CD4-positive, alpha-beta T cell treated with Interleukin-6 for 4 hours (primary cell): ENCODE results near the gene PKD1.
"Not testable (repeated sequence)": the region's sequence is repeated elsewhere in the genome, so short reads cannot be mapped to it uniquely, and the experiment has no call there.

Source experiments
- DNase-seq: peaks from one replicate; pipeline ENCODE4 v3.0.0-alpha.2; 2020; ENCODE audit warnings: mixed read lengths

Gene PKD1

DNA sequence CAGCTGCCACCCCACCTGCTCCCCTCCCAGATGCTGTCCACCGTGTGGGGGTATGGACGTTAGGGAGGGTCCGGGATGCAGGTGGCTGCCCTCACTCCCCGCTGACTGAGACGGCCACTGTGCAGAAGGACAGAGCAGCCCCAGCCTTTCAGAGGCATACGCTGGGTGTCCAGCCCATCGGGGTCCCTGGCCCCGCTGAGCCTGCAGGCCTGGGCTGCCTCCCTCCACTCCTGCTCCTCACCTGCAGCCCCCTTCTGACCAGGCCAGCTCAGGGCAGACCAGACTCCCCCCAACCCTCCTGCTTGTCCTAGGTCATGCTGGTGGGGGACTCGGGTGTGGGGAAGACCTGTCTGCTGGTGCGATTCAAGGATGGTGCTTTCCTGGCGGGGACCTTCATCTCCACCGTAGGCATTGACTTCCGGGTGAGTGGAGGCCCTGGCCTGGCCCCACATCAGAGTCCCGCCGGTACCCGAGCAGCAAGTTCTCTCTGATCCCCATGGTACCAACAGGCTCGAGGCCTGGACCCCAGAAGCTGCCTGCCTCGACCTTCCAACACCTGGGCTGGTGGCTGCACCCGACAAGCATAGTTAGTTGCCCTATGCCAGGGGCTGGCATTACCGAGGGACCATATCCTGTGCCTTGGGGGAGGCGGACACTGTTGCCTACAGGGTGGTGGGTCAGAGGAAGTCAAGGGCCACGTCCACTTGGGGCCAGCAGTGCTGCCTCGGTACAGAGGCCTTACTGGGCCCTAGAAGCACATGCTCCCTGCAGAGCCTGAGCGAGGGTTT lies 14.1 kb upstream of the PKD1 start:
- DNase-seq, result no peak

DNA sequence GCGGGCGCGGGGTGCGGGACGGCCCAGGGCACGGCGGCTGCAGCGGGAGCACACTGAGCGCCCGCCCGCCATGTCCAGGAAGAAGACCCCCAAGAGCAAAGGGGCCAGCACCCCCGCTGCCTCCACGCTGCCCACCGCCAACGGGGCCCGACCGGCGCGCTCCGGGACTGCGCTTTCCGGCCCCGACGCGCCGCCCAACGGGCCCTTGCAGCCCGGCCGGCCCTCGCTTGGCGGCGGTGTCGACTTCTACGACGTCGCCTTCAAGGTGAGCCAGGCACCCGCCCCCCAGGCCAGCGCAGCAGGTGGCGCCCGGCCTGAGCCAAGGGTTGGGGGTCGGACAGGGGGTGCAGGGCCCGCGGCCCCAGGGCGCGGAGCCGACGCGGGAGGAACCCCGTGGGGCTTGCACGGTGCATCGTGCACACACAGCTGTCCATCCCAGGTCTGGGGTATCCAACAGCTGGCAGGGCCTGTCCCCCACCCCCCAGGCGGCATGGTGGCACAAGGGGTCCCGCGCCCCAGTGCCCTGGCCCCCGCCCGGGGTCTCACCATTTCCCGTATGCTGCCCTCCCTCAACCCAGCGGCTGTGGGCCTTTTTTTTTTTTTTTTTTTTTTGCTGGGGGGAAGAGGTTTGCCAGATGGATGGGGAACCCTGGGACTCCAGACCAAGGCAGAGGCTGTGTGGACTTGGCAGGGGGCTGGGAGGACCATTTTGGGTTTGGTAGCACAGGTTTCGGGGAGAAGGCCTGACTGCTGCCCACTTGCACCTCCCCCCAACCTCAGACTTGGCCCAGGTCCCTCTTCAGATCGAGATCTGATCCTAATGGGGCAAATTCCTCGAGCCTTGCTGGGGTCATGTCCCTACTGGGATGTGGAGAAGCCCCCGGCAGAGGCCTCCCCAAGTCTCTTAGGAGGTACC lies 13.3 kb upstream of the PKD1 start:
- peak; percentile 24 for DNase-seq

DNA sequence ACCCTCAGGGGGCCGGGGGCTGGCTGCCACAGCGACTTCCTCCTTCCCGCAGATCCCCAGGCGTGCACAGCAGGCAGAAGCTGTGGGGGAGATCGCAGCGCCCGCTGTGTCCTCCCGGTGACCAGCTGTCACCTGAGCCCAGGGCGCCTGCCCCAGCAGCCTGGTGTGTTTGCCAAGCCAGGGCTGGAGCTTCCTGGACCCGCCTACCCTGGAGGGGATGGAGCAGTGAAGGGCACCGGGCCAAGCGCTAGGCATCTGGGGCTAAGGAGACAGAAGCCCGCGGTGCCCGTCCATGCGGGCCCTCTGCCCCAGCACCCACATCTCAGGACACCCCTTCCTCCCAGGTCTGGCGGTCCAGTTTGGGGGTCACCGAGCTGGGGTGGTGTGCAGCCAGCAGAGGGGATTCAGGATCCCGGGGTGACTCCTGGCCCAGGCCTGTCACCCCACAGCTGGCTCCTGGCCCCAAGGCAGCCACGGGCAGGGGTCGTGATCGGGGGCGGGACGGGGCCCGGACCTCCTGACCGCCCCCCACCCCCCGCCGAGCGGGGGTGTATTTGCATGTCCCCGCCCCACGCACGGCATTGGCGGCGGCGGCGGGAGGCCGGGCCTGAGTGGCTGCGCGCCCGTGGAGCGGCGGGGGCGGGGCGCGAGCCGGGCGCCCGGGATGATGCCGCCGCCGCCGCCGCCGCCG lies 12.4 kb upstream of the PKD1 start, which contains the start of gene RAB26:
Gene RAB26, plus strand, starts transcription at position 645 of the 691 bp plus-strand sequence. CDS start 159 bp downstream, outside the sequence.
- DNase-seq, result peak; percentile 72

DNA sequence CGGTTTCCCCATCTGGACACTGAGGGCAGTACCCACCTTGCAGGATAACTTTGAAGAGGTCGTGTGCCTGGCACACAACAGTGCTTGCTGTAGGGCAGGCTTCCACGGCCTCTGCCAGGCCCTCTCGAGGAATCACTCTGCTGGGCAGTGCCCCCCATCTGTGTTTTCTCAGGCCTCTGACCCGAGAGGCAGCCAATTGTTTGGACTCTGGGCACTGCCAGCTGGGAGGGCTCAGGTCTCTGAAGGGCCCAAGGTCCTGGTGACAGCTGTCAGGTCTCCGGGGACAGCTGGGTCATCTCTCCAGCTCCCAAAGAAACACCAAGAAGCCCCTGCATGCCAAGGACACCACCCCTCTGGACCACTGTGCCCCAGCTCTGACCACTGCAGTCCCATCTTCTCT lies 11.7 kb upstream of the PKD1 start:
- no peak for DNase-seq

DNA sequence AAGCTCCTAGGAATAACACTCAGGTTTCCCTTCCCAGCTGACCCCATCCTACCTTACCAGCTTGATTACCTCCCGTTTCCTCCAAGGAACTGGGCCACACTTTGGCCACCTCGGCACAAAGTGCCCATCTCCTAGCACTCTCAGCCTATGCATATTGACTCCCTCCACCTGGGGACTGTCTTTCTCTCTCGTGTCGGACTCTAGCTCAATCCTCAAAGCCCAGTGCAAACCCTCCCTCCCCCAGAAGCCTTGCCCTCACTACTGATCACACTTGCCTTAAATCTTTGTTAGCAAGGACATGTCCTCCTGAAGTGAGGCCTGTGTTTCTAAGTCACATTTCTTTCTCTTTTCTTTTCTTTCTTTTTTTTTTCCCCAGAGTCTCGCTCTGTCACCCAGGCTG lies 10.1 kb upstream of the PKD1 start:
- DNase-seq, result no peak

DNA sequence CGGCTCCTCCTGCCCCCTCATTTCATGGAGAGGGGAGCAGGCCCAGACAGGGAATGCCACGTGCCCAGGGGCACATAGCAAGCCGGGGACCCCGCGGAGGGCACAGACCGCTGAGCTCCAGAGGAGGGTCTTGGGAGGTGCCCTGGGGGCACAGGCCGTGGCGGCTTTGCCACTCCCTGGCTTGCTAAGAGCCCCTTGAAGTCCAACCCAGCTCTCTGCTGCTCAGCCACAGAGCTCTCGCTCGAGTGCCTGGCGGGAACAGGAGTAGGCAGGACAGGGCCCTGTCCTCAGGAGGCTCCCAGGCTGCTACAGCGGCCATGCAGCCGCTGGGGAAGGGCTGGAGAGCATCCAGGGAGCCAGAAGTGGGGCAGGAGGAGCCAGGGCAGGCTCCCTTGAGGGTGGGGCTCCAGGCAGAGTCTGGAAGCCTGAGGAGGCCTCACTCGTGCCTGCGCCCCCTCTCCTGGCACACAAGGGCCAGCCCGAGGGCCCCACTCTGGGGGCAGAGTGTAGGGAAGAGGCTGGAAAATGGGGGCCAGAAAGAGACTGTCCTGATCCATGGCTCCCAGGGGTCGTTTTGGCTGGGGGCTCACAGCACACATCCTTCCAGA lies 8.3 kb upstream of the PKD1 start:
- no peak for DNase-seq

DNA sequence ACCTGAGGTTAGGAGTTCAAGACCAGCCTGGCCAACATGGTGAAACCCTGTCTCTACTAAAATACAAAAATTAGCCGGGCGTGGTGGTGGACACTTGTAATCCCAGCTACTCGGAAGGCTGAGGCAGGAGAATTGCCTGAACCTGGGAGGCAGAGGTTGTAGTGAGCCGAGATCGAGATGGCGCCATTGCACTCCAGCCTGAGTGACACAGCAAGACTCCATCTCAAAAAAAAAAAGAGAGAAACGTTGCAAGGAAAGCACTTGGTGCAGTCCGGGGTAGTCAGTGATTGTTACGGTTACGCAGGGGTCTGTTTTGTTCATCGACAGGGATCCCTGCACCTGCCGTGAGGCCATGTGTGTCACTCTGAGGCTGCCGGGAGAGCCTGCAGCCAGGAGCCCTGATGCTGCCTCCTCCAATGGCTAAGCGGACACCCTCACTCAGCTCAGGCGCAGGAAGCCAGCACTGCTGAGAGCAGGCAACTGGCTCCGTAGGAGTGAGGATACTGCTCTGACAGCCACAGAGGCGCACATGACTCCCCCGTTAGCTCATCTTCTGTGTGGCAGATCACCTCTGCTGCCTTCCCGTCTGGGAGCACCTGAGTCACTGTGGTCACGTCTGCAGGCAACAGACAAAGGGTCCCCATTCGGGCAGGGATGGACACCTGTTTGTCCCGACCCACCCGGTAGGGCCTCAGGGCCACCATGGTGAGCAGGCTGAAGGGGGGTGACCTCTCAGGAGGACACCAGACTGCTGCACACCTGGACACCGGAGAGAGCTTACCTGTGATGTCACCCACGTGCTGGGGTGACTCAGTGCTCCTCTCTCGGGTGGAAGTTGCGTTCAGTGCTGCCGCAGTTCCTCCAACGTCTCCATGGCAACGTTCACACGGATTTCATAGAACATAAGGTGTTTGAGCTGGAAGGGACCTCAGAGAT lies 7.5 kb upstream of the PKD1 start:
- no peak for DNase-seq

DNA sequence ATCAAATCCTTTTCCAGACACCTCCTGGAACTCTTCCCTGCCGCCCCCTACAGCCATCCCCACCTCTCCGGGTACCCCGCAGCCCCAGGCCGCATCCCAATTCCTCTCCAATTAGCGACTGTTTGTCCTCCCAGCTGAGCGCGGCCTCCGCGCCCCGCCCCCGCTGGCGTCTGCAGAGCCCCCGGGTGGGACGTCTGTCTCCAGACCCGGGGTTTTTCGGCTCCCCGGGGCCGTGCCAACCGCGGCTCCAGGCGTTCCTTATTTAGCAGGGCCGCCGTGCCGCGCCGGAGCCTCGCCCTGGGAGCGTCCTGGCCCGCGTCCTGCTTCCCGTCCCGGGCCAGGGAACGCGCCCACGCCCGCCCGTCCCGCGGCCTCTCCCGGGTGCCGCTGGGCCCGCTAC lies 627 bp downstream of the PKD1 start:
- DNase-seq, result not testable (repeated sequence)

DNA sequence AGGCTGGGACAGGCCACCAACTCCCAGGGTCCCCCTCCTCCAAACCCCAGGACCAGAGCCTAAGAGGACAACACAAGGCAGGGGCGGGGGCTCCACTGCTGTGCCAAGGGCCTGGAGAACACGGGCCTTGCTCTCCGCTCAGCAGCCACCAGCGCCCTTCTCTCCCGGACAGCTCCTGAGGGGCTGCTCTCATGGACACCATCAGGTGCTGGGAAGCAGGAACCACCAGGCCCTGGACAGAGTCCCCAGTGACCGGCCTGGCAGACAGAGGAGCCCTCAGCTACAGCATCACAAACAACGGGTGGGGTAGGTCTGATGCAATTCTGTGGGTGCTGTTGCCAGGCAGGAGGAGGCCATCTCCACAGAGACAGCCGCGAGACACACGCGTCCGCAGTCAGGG lies 1.9 kb downstream of the PKD1 start:
- not testable (repeated sequence) for DNase-seq

DNA sequence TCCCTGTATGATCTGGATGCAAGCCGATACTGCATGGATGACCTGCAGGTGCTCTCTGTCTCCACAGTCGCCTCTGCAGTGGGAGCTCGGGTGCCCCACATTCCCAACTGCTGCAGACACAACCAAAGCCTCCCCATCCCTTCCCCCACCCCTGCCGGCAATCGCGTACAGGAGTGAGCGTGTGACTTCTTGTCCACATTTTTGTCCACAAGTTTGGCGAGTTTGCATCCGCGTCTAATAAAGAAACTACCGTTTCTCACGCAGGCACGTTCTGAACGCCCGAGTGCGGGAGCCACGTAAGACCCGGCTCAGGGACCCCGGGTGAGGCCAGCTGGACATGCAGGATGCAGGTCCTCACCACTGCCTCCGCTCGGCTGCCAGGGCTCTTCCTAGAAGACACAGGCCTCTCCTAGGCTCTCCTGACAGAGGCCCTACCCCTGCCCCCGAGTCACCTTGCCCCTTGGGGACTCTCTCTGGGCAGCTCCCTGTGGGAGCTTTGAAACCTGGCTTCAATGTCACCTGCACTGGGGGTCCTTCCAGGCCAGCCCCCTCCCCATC lies 5.7 kb downstream of the PKD1 start:
- not testable (repeated sequence) for DNase-seq

DNA sequence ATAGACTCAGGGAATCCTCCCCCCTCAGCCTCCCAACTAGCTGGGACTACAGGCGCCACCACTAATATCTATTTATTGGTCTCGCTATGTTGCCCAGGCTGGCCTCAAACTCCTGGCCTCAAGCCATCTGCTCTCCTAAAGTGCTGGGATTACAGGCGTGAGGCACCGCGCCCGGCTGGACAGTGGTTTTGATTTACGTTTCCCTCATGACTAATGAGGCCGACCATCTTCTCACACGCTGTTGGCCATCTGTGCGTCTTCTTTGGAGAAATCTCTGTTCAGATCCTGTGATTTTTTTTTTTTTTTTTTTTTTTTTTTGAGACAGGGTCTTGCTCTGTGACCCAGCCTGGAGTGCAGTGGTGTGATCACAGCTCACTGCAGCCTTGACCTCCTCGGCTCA lies 6.4 kb downstream of the PKD1 start:
- not testable (repeated sequence) for DNase-seq

DNA sequence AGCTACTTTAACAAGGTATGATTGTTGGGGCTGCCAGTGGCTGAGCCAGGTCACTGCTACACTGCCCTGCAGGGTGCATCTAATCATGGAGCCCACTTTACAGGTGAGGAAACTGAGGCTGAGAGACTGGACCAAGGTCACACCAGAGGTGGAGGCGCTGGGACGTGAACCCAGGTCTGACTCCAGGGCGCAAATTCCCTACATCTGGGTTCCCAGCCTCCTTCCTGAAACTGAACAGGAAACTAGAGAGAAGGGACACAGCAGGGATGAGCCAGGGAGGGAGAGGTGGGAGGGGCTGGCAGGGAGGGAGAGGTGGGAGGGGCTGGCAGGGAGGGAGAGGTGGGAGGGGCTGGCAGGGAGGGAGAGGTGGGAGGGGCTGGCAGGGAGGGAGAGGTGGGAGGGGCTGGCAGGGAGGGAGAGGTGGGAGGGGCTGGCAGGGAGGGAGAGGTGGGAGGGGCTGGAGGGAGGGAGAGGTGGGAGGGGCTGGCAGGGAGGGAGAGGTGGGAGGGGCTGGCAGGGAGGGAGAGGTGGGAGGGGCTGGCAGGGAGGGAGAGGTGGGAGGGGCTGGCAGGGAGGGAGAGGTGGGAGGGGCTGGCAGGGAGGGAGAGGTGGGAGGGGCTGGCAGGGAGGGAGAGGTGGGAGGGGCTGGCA lies 7.9 kb downstream of the PKD1 start:
- DNase-seq, result not testable (repeated sequence)

DNA sequence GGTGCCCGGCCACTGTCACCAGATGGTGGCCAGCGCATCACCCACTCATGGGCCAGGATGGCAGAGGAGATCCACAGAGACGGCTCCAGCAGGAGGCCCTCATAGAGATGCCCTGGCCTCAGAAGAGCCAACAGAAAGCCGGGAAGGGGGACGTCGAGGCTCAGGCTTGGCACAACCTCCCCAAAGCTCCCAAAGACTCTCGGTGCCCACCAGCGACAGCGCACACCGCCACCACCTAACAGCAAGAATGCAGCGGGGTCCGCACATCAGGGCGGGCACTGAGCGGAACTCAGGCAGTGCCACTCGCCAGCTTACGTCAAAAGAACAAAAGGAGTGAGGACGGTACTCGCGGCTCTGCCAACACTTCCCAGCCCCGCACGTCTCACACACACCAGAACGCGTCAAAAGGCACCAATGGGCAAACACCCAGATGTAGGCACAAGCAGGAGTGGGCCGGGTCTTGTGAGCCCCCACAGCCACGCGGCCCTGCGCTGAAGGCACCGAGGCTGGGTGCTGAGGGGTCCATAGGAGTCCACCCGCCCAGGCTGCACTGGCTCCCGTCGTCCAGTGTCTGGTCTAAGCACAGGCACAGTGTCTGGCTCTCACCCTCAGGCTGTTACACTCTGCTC lies 8.7 kb downstream of the PKD1 start:
- not testable (repeated sequence) for DNase-seq

DNA sequence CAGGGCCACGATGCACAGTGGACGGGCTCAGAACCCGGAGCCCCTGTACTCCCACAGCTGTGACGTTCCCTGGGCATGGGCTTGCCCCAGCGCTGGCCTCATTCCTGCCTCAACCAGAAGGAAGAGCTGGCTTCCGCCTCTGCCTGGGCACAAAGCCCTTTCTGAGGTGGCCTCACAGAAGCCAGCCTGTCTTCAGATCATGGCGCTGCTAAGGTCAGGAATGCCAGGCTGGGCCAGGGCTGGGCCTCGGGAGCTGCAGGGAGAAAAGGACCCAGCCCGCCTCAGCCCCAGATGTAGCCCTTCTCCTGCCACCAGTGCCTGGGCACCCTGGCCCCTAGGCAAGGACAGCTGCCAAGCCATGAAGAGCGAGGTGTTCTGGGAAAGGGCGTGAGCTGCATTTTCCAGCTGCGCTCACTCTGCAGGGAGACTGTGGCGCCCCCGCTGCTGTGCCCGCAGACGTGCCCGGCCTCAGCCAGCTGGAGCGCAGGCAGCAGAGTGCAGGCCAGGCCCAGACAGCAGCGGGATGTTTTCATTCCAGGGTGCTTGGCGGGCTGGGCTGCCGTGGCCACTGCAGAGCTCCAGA lies 9.4 kb downstream of the PKD1 start:
- DNase-seq, result not testable (repeated sequence)

DNA sequence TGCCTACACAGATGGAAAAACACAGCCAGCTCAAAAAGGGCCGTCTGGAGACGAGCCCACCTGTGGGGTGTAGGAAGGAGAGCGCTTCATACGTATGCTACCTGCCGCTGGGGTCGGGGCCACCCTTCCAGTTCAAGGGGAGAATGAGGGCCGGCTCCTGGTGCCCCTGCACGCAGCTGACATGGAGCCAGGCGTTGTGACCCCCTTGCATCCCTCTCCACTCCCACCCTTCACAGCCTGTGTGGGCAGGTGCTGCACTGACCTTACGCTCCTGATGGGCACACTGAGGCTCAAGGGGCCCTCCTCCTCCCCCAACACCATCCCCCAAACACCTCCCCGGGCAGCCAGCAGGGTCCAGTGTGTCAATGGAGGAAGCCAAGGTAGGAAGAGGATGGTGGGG lies 10.1 kb downstream of the PKD1 start:
- not testable (repeated sequence) for DNase-seq

DNA sequence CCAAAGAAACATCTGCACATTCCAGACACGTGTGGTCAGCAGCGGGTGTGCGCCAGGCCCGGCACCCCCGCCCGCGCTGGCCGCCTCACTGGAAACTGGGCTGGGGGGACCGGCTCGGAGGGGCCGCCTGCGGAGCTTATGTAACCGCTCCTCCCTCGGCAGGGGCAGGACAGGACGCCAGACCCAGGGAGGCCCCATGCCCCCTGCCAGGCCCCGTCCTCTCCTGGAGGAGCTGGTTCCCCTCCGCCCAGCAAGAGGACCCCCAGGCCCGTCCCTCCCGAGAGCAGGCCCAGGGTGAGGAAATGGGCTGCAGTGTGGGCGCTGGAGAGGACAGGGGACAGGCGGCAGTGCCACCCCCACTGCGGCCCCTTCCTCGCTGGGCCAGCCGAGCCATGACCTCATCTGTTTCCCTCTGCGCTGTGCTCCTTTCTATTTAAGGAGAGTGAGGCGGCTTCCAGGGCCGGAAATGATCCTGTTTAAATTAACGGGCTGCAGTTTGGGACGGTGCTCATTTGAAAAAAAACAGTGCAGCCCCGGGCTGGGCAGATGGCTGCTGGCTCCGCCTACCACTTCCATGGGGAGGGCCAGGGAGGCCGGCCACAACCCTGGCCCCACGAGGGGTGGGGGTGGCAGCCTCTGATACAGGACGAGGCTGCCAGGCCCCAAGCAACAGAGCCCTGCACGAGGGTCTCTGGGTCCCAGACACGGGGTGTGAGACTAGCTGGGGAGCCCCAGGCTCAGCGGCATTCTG lies 10.8 kb downstream of the PKD1 start:
- not testable (repeated sequence) for DNase-seq

DNA sequence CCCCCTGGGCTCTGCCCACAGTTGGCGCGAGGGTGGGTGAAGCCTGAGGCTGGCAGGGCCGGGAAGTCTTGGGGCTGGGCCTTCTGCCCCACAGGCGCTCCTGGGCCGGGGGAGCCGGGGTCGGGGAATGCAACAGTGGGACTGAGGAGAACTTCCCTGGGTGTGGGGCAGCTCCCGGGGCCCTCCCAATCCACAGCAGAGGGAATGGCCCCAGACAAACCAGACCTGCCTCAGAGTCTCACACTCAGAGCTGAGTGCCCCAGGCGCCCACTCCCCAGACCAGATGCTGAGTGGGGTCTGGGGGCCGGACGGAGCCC lies 11.4 kb downstream of the PKD1 start:
- not testable (repeated sequence) for DNase-seq

DNA sequence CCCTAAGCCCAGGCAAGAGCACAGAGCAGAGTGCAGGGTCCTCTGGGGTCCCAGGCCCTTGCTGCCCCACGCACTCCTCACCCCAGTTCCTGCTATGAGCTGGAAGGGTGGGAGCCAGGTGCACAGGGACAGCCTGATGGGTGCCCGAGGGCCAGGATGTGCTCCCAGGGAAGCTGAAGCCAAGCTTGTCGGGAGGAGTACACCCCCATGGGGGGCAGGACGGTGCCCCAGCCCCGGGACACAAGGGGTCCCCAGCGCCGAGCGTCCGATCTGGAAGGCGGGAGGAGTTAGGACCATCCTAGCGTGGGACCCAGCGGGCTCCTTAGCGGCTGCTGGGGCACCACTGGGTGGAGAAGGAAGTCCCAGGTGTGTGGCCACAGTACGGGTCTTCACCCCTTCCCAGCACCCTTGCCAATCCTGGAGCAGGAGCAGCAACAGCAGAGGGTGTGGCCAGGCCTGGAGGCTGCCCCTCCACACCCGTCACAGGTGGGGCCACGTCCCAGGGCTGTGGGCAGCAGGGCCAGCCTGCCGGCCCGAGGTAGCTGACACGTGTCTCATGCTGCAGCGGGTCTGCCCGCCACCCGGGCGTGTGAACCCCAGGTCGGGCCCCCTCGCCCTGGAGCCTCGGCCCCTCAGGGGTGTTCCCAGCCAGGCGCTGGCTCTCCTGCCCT lies 11.9 kb downstream of the PKD1 start:
- not testable (repeated sequence) for DNase-seq
